GM12878 (cell line): ENCODE measurements around the gene ECEL1. TPM values are rescaled to one million over a fixed set of nuclear protein-coding genes. Genes with fewer than 3 reads are reported as not detected.

ENCODE experiments used
- ATAC-seq: fragments of 200-7000 bp; cut with Tn5 transposase; 3 replicates; pipeline ENCODE4 v1.9.1; 2020; ENCODE audit warnings: mild to moderate bottlenecking, moderate library complexity
- BruUV-seq: library from RNA; stranded (reverse); fragments of 400-500 nt; replicated peaks from 2 replicates; lab custom pipeline; 2021; lab: Mats Ljungman, UMichigan
- CTCF ChIA-PET: fragments of 300-600 bp; sonication (Branson Sonifier 250); formaldehyde crosslinking; extraction: SDS; loops from one replicate; lab custom pipeline; 2021; ENCODE audit warnings: inconsistent platforms; lab: Yijun Ruan, JAX
- POLR2A ChIA-PET: fragments of 350-600 bp; formaldehyde crosslinking; extraction: SDS; loops from one replicate; lab custom pipeline; 2021; ENCODE audit warnings: inconsistent platforms; lab: Charles Lee
- RAD21 ChIA-PET: fragments of 300-600 bp; sonication (Branson Sonifier 250); formaldehyde crosslinking; loops from one replicate; lab custom pipeline; 2023; ENCODE audit warnings: antibody characterized with exemption; ENCODE audit not compliant: unreplicated experiment; lab: Charles Lee
- SMC1A ChIA-PET: fragments of 300-600 bp; sonication (Branson Sonifier 250); formaldehyde crosslinking; loops from one replicate; lab custom pipeline; 2023; ENCODE audit not compliant: unreplicated experiment, uncharacterized antibody; lab: Charles Lee
- DNase-seq: peaks from one replicate; pipeline ENCODE4 v3.0.0-alpha.2; 2011; ENCODE audit warnings: low read depth, low spot score
- FAIRE-seq: peaks from 3 replicates; lab custom pipeline; 2011; peaks lifted over from hg19 to GRCh38; lab: Jason Lieb, UNC
- H2AFZ ChIP-seq: 2 replicates; pipeline ENCODE4 v1.6.0; 2011; ENCODE audit warnings: low read depth, low read length, control low read depth; ENCODE audit not compliant: control insufficient read depth
- H3K27ac ChIP-seq: 2 replicates; pipeline ENCODE4 v1.5.1; 2011; ENCODE audit warnings: control low read depth; ENCODE audit not compliant: control insufficient read depth, insufficient read depth
- H3K27me3 ChIP-seq, 2 experiments: replicated peaks in 1 of 2; 2 replicates each; pipeline versions ENCODE4 v1.6.0 to v1.6.1; 2011; ENCODE audit warnings: low read length in 1 of 2; ENCODE audit not compliant: control insufficient read depth in 2 of 2, insufficient read depth in 2 of 2
- H3K36me3 ChIP-seq, 2 experiments: 2 replicates each; pipeline ENCODE4 v1.5.1; 2011; ENCODE audit warnings: low read length in 1 of 2; ENCODE audit not compliant: control insufficient read depth in 2 of 2, insufficient read depth in 2 of 2
- H3K4me1 ChIP-seq: 2 replicates; pipeline ENCODE4 v1.6.1; 2011; ENCODE audit warnings: mild to moderate bottlenecking, low read length, moderate library complexity, mixed read lengths; ENCODE audit not compliant: control insufficient read depth, insufficient read depth
- H3K4me2 ChIP-seq: 2 replicates; pipeline ENCODE4 v1.6.0; 2011; ENCODE audit warnings: control low read depth; ENCODE audit not compliant: control insufficient read depth, insufficient read depth
- H3K4me3 ChIP-seq: fragments of 200-600 bp; sonication (generic); 2 replicates; pipeline ENCODE4 v1.5.1; 2016
- H3K79me2 ChIP-seq: 2 replicates; pipeline ENCODE4 v1.6.0; 2011; ENCODE audit warnings: low read length; ENCODE audit not compliant: control insufficient read depth, insufficient read depth
- H3K9ac ChIP-seq: 2 replicates; pipeline ENCODE4 v1.8.0; 2011; ENCODE audit warnings: low read length, control low read depth, mixed read lengths; ENCODE audit not compliant: control insufficient read depth, insufficient read depth
- H3K9me3 ChIP-seq: replicated peaks from 3 replicates; pipeline ENCODE4 v1.5.1; 2011; ENCODE audit warnings: mild to moderate bottlenecking, low read length; ENCODE audit not compliant: control insufficient read depth, insufficient read depth
- H4K20me1 ChIP-seq: 2 replicates; pipeline ENCODE4 v1.6.0; 2011; ENCODE audit not compliant: control insufficient read depth, insufficient read depth
- BCL3 ChIP-seq: IDR thresholded peaks from 2 replicates; pipeline ENCODE4 v1.6.1; 2011; ENCODE audit warnings: borderline replicate concordance, low read depth, mild to moderate bottlenecking, moderate library complexity, low read length; ENCODE audit not compliant: insufficient read depth, poor library complexity, severe bottlenecking
- CHD2 ChIP-seq: IDR thresholded peaks from 2 replicates; pipeline ENCODE4 v1.6.1; 2011; ENCODE audit warnings: low read depth, low read length, improper control_type of control experiment, borderline replicate concordance
- CREM ChIP-seq: IDR thresholded peaks from 2 replicates; pipeline ENCODE4 v1.6.1; 2014; ENCODE audit warnings: antibody characterized with exemption, low read depth
- CUX1 ChIP-seq: IDR thresholded peaks from 2 replicates; pipeline ENCODE4 v1.6.1; 2012; ENCODE audit warnings: improper control_type of control experiment, low read depth, low read length; ENCODE audit not compliant: insufficient replicate concordance
- GATAD2B ChIP-seq: fragments of 450-650 bp; conservative IDR thresholded peaks from 2 replicates; pipeline ENCODE4 v1.6.1; 2017; ENCODE audit warnings: low read depth, mild to moderate bottlenecking, moderate library complexity
- NKRF ChIP-seq: fragments of 450-650 bp; conservative IDR thresholded peaks from 2 replicates; pipeline ENCODE4 v1.6.1; 2017; ENCODE audit warnings: mild to moderate bottlenecking, moderate library complexity
- RBBP5 ChIP-seq: fragments of 200-600 bp; sonication (generic); conservative IDR thresholded peaks from 2 replicates; pipeline ENCODE4 v1.6.1; 2016
- RCOR1 ChIP-seq: conservative IDR thresholded peaks from 2 replicates; pipeline ENCODE4 v1.6.1; 2012; ENCODE audit warnings: low read depth, low read length, improper control_type of control experiment
- SP1 ChIP-seq: IDR thresholded peaks from one replicate; pipeline ENCODE4 v1.6.1; 2011; ENCODE audit warnings: low read depth, low read length
- ZNF207 ChIP-seq: fragments of 450-650 bp; IDR thresholded peaks from 2 replicates; pipeline ENCODE4 v1.6.1; 2014; ENCODE audit warnings: antibody characterized with exemption, mild to moderate bottlenecking, borderline replicate concordance
- ZNF217 ChIP-seq: fragments of 450-650 bp; IDR thresholded peaks from 2 replicates; pipeline ENCODE4 v1.6.1; 2017; ENCODE audit warnings: antibody characterized with exemption, mild to moderate bottlenecking
- WGBS: methylation state at CpG from one replicate; pipeline ENCODE4 v1.1.6; 2016; ENCODE audit warnings: low lambda C conversion rate; ENCODE audit not compliant: insufficient replicate concordance, insufficient coverage; ENCODE audit errors: missing lambda C conversion rate; 5-methylcytosine and 5-hydroxymethylcytosine counted together
- in situ Hi-C: fragments of 300-500 bp; cut with MboI; formaldehyde crosslinking; loops from 9 replicates; pipeline ENCODE4 v1.14.3; 2018; ENCODE audit warnings: mixed read lengths
- intact Hi-C: fragments of 100-400 bp; cut with micrococcal nuclease; formaldehyde crosslinking; loops from one replicate; pipeline ENCODE4 v1.14.2; 2022; ENCODE audit not compliant: unreplicated experiment
- polyA plus RNA-seq, 11 experiments: library from polyadenylated mRNA; depleted of rRNA in 4 of 11; unstranded in 6 of 11; stranded (reverse) in 5 of 11; fragments of >200 nt; fragmentation: Nextera tagmentation in 4 of 11; fragmentation: Illumina TruSeq in 1 of 11; extraction: Ambion mirVana in 4 of 11; extraction: Trizol in 1 of 11; gene quantifications; 1 replicate in 1 of 11; 2 replicates in 10 of 11; pipeline versions ENCODE4 v1.2.1 to v1.2.3, GENCODE V29; 2011 to 2016; ENCODE audit warnings: inconsistent platforms in 2 of 11, missing spikeins in 2 of 11, low read depth in 1 of 11
- total RNA-seq, 4 experiments: library from RNA; depleted of rRNA in 3 of 4; stranded (reverse); fragments of >200 nt in 3 of 4; fragmentation: Illumina TruSeq in 1 of 4; extraction: Trizol in 1 of 4; gene quantifications; 2 replicates each; pipeline versions ENCODE4 v1.2.1 to v1.2.3, GENCODE V29; 2013 to 2021

ECEL1 gene
- total and polyA plus RNA-seq, 10 of the 15 experiments (the other 5 are each of a cell fraction or from before 2014, with no cell fraction given) = not detected

GRCh38 chr2:232482301-232483238, 5.1 kb downstream of the ECEL1 start:
- intact Hi-C loops = no loop called here
- Histone ChIP-seq H3K9me3 (no peaks in the 10 kb centered on the region), H3K4me1 (no peaks in the 10 kb centered on the region), H3K27ac (no peak overlapping the region), H2AFZ (no peak overlapping the region), H3K79me2 (no peaks in the 10 kb centered on the region), H3K4me2 (no peak overlapping the region), H3K27me3 (peaks cover 0 to 6% of the 10 kb centered on the region in 2 experiments; a peak in 3 of 4 replicates), H3K36me3 (no peaks in the 10 kb centered on the region), H3K4me3 (no peak overlapping the region), H4K20me1 (no peaks in the 10 kb centered on the region), H3K9ac (no peak overlapping the region)
- ATAC-seq = no peak
- SMC1A ChIA-PET = no interaction called here
- in situ Hi-C loops = no loop called here
- CTCF ChIA-PET = no interaction called here
- POLR2A ChIA-PET = no interaction called here
- RAD21 ChIA-PET = no interaction called here
- no peak for TF ChIP-seq BCL3
- TF ChIP-seq CUX1 = no peak
- no peak for TF ChIP-seq ZNF217
- TF ChIP-seq GATAD2B = no peak
- TF ChIP-seq NKRF = no peak
- no peak for TF ChIP-seq RCOR1
- TF ChIP-seq CREM = no peak
- no peak for TF ChIP-seq ZNF207
- TF ChIP-seq CHD2 = no peak
- TF ChIP-seq SP1 = no peak
- no peak for TF ChIP-seq RBBP5
- no peak for FAIRE-seq
- no peak for DNase-seq
- 34% methylated on average over 31 of the region's 31 CpGs for WGBS
- no TSS peak for BruUV-seq
